ENCODE data around the gene CDC42BPB. TPM values are rescaled to one million over a fixed set of nuclear protein-coding genes. Genes with fewer than 3 reads are reported as not detected.

The CDC42BPB gene
- total RNA-seq, 1 donor from 2014 or later, result 103 TPM

- H3K4me3 Mint-ChIP-seq, result no peak overlapping the region
- H3K27me3 Mint-ChIP-seq (ENCODE audit: low read depth), result no peaks in the 10 kb centered on the region
- peaks cover 14% of the 10 kb centered on the region for H3K4me1 Mint-ChIP-seq
- peaks cover 16% of the 10 kb centered on the region for H3K36me3 Mint-ChIP-seq
- peak overlapping the region; percentile 5 for H3K27ac Mint-ChIP-seq
- DNase-seq (ENCODE audit: low spot score in 2 of 2, unreplicated experiment in 2 of 2), result no peak
- TF ChIP-seq, protein P1, sequence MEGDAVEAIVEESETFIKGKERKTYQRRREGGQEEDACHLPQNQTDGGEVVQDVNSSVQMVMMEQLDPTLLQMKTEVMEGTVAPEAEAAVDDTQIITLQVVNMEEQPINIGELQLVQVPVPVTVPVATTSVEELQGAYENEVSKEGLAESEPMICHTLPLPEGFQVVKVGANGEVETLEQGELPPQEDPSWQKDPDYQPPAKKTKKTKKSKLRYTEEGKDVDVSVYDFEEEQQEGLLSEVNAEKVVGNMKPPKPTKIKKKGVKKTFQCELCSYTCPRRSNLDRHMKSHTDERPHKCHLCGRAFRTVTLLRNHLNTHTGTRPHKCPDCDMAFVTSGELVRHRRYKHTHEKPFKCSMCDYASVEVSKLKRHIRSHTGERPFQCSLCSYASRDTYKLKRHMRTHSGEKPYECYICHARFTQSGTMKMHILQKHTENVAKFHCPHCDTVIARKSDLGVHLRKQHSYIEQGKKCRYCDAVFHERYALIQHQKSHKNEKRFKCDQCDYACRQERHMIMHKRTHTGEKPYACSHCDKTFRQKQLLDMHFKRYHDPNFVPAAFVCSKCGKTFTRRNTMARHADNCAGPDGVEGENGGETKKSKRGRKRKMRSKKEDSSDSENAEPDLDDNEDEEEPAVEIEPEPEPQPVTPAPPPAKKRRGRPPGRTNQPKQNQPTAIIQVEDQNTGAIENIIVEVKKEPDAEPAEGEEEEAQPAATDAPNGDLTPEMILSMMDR (IDR thresholded peaks at IDR 0.05; ENCODE audit: unreplicated experiment), result no peak
- H3K9me3 Mint-ChIP-seq, result peaks cover 4% of the 10 kb centered on the region
Observed at GRCh38 chr14:103014466-103015228, 42.7 kb downstream of the CDC42BPB start.

DNA sequence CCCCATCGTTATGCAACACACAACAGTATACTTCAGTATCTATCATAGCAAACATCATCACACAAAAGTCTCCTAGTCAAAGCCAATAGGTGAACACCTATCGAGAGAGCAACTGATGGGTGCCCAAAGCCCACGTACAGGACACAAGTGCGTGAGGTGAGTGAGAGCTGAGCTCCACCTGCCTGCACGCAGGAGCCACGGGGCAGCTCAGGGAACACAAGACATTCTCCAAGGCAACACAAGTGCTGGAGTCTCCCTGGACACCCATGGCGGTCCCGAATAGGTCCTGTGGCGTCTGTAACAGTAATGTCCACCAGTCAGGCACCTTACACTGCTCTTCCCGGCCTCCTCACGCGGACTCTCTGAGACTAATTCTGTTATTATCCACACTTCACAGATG lies 44.3 kb downstream of the CDC42BPB start:
- peaks cover 18% of the 10 kb centered on the region for H3K36me3 Mint-ChIP-seq
- DNase-seq (ENCODE audit: low spot score in 2 of 2, unreplicated experiment in 2 of 2), result no peak
- H3K27me3 Mint-ChIP-seq (ENCODE audit: low read depth), result no peaks in the 10 kb centered on the region
- no peak overlapping the region for H3K4me3 Mint-ChIP-seq
- peaks cover 12% of the 10 kb centered on the region for H3K4me1 Mint-ChIP-seq
- TF ChIP-seq, protein P1 (IDR thresholded peaks at IDR 0.05; ENCODE audit: unreplicated experiment), result no peak
- peaks cover 4% of the 10 kb centered on the region for H3K9me3 Mint-ChIP-seq
- no peak overlapping the region for H3K27ac Mint-ChIP-seq

DNA sequence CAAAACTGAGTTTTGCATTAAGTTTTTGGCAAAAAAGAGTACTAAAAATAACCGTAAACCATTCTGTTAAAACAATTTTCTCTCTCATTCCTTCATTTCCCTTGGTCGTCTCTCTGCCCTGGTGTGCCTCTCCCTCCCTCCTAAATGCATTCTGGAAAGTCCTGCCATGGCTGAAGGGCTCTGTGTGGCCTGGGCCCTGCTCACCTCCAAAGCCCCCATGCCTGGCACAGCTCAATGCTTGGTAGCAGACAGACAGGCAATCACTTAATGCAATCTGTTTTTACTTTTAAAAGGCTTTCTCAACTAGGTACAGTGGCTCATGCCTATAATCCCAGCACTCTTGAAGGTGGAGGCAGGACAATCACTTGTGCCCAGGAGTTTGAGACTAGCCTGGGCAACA lies 47.8 kb downstream of the CDC42BPB start:
- TF ChIP-seq, protein P1 (IDR thresholded peaks at IDR 0.05; ENCODE audit: unreplicated experiment), result no peak
- H3K4me3 Mint-ChIP-seq, result no peak overlapping the region
- DNase-seq (ENCODE audit: low spot score in 2 of 2, unreplicated experiment in 2 of 2), result no peak
- H3K27ac Mint-ChIP-seq, result no peak overlapping the region
- H3K27me3 Mint-ChIP-seq (ENCODE audit: low read depth), result no peaks in the 10 kb centered on the region
- H3K9me3 Mint-ChIP-seq, result no peaks in the 10 kb centered on the region
- peaks cover 5% of the 10 kb centered on the region for H3K4me1 Mint-ChIP-seq
- H3K36me3 Mint-ChIP-seq, result peaks cover 28% of the 10 kb centered on the region

- peaks cover 5% of the 10 kb centered on the region for H3K4me1 Mint-ChIP-seq
- TF ChIP-seq, protein P1 (IDR thresholded peaks at IDR 0.05; ENCODE audit: unreplicated experiment), result no peak
- H3K9me3 Mint-ChIP-seq, result no peaks in the 10 kb centered on the region
- H3K36me3 Mint-ChIP-seq, result peaks cover 28% of the 10 kb centered on the region
- no peak for DNase-seq (ENCODE audit: low spot score in 2 of 2, unreplicated experiment in 2 of 2)
- H3K4me3 Mint-ChIP-seq, result no peak overlapping the region
- peak overlapping the region; percentile 43 for H3K27ac Mint-ChIP-seq
- no peaks in the 10 kb centered on the region for H3K27me3 Mint-ChIP-seq (ENCODE audit: low read depth)
Observed at GRCh38 chr14:103008768-103009357, 48.5 kb downstream of the CDC42BPB start.

DNA sequence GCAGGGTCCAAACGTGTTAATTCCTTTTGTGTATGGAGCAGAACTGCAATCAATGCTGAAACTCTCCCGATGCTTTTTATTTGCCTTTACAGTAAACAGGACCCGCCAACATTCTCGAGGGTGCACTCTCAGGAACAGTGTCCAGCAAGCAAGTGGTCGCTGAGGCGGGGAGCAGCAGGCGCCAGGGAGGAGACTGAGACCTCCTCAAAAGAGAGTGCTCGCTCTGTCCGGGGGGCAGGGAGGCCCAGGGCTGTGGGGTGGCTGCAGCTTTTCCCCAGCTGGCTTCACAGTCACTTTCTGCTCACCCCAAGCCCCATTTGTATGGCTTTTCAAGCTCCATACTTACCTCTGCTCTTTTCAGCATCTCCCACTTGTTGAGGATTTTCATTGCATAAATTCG lies 49.2 kb downstream of the CDC42BPB start:
- Mint-ChIP-seq H3K27me3 (ENCODE audit: low read depth) (no peaks in the 10 kb centered on the region), H3K9me3 (no peaks in the 10 kb centered on the region), H3K4me3 (no peak overlapping the region), H3K4me1 (peaks cover 5% of the 10 kb centered on the region), H3K36me3 (peaks cover 30% of the 10 kb centered on the region), H3K27ac (no peak overlapping the region)
- TF ChIP-seq, protein P1 (IDR thresholded peaks at IDR 0.05; ENCODE audit: unreplicated experiment), result no peak
- no peak for DNase-seq (ENCODE audit: low spot score in 2 of 2, unreplicated experiment in 2 of 2)

All from mesothelial cell of epicardium (in vitro differentiated cells).